Stimulated activated naive CD8-positive, alpha-beta T cell treated with anti-CD3 and anti-CD28 coated beads, Interleukin-15, amount 100 ng/mL, for 72 hours (primary cell): ENCODE data around the gene ERGIC3.
"Not testable (repeated sequence)": the region's sequence is repeated elsewhere in the genome, so short reads cannot be mapped to it uniquely, and the experiment has no call there.

Experiments
- ATAC-seq: fragments of 150-1000 bp; cut with Tn5 transposase; 2 replicates; pipeline ENCODE4 v1.10.0; 2021; ENCODE audit warnings: mild to moderate bottlenecking, moderate library complexity
- DNase-seq, 2 donors: peaks; one replicate each; pipeline ENCODE4 v3.0.0; 2021 to 2022
- H3K27ac Mint-ChIP-seq, 2 donors: one replicate each; pipeline ENCODE4 v1.8.0; 2022; ENCODE audit warnings: mild to moderate bottlenecking in 2 of 2, mixed read lengths in 2 of 2, moderate library complexity in 2 of 2
- H3K27me3 Mint-ChIP-seq: one replicate; pipeline ENCODE4 v1.8.0; 2022; ENCODE audit warnings: mixed read lengths
- H3K4me1 Mint-ChIP-seq: one replicate; pipeline ENCODE4 v1.8.0; 2022; ENCODE audit warnings: mild to moderate bottlenecking, mixed read lengths
- H3K4me3 Mint-ChIP-seq, 2 donors: one replicate each; pipeline ENCODE4 v1.8.0; 2022; ENCODE audit warnings: mild to moderate bottlenecking in 2 of 2, mixed read lengths in 2 of 2, moderate library complexity in 1 of 2
- H3K9me3 Mint-ChIP-seq, 2 donors: one replicate each; pipeline ENCODE4 v1.8.0; 2022; ENCODE audit warnings: mixed read lengths in 2 of 2

Gene ERGIC3

GRCh38 chr20:35544941-35545340 lies 3.1 kb downstream of the ERGIC3 start:
- H3K9me3 Mint-ChIP-seq, ATAC-seq, H3K4me3 Mint-ChIP-seq, H3K27me3 Mint-ChIP-seq, H3K27ac Mint-ChIP-seq, DNase-seq: not testable (repeated sequence)
- H3K4me1 Mint-ChIP-seq = peaks cover 13% of the 10 kb centered on the region

GRCh38 chr20:35546127-35546526 lies 4.2 kb downstream of the ERGIC3 start:
- Mint-ChIP-seq H3K9me3 (no peaks in the 10 kb centered on the region), H3K27ac (no peak overlapping the region), H3K4me3 (no peak overlapping the region), H3K27me3 (no peaks in the 10 kb centered on the region), H3K4me1 (peaks cover 10% of the 10 kb centered on the region)
- ATAC-seq = no peak
- no peak for DNase-seq

GRCh38 chr20:35547329-35547728 lies 5.5 kb downstream of the ERGIC3 start:
- no peak for DNase-seq
- Mint-ChIP-seq H3K4me3 (no peak overlapping the region), H3K27ac (no peak overlapping the region), H3K4me1 (peaks cover 6% of the 10 kb centered on the region), H3K9me3 (no peaks in the 10 kb centered on the region), H3K27me3 (no peaks in the 10 kb centered on the region)
- ATAC-seq = no peak

GRCh38 chr20:35551503-35551902 lies 9.6 kb downstream of the ERGIC3 start:
- no peak overlapping the region for H3K27ac Mint-ChIP-seq
- DNase-seq (no peak), ATAC-seq (no peak)
- no peaks in the 10 kb centered on the region for H3K9me3 Mint-ChIP-seq
- H3K27me3 Mint-ChIP-seq = no peaks in the 10 kb centered on the region
- no peak overlapping the region for H3K4me3 Mint-ChIP-seq
- H3K4me1 Mint-ChIP-seq = no peaks in the 10 kb centered on the region

DNA sequence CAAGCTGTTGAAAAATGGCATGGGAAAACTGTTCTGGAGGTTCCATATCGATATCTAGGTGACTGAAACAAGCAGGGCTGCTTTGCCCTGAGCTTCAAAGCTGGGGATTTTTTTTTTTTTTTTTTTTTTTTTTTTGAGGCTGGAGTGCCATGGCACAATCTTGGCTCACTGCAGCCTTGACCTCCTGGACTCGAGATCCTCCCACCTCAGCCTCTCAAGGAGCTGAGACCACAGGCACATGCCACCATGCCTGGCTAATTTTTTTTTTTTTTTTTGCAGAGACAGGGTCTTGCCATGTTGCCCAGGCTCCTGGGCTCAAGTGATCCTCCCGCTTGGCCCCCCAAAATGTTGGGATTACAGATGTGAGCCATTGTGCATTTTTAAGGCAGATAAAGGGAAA lies 11.0 kb downstream of the ERGIC3 start:
- no peak for ATAC-seq
- H3K27me3 Mint-ChIP-seq = no peaks in the 10 kb centered on the region
- no peak overlapping the region for H3K4me3 Mint-ChIP-seq
- H3K4me1 Mint-ChIP-seq = no peaks in the 10 kb centered on the region
- no peak for DNase-seq
- no peaks in the 10 kb centered on the region for H3K9me3 Mint-ChIP-seq
- H3K27ac Mint-ChIP-seq = no peak overlapping the region

- ATAC-seq, H3K27ac Mint-ChIP-seq: not testable (repeated sequence)
Measured at GRCh38 chr20:35555461-35555860, 13.6 kb downstream of the ERGIC3 start.

GRCh38 chr20:35555951-35556645 lies 14.2 kb downstream of the ERGIC3 start:
- no peaks in the 10 kb centered on the region for H3K27me3 Mint-ChIP-seq
- no peak overlapping the region for H3K27ac Mint-ChIP-seq
- H3K4me1 Mint-ChIP-seq = no peaks in the 10 kb centered on the region
- H3K9me3 Mint-ChIP-seq = no peaks in the 10 kb centered on the region
- ATAC-seq = no peak
- no peak overlapping the region for H3K4me3 Mint-ChIP-seq
- no peak for DNase-seq

More at GRCh38 chr20:35555461-35555860, 13.6 kb downstream of the ERGIC3 start:
- not testable (repeated sequence) for H3K4me3 Mint-ChIP-seq, H3K9me3 Mint-ChIP-seq, DNase-seq, H3K4me1 Mint-ChIP-seq, H3K27me3 Mint-ChIP-seq

- no peaks in the 10 kb centered on the region for H3K27me3 Mint-ChIP-seq
- DNase-seq (no peak), ATAC-seq (no peak)
- H3K4me1 Mint-ChIP-seq = no peaks in the 10 kb centered on the region
- no peaks in the 10 kb centered on the region for H3K9me3 Mint-ChIP-seq
- H3K27ac Mint-ChIP-seq = no peak overlapping the region
- no peak overlapping the region for H3K4me3 Mint-ChIP-seq
Measured at GRCh38 chr20:35556871-35557270, 15.0 kb downstream of the ERGIC3 start.

GRCh38 chr20:35558451-35558850 lies 16.6 kb downstream of the ERGIC3 start:
- H3K27ac Mint-ChIP-seq = no peak overlapping the region

DNA sequence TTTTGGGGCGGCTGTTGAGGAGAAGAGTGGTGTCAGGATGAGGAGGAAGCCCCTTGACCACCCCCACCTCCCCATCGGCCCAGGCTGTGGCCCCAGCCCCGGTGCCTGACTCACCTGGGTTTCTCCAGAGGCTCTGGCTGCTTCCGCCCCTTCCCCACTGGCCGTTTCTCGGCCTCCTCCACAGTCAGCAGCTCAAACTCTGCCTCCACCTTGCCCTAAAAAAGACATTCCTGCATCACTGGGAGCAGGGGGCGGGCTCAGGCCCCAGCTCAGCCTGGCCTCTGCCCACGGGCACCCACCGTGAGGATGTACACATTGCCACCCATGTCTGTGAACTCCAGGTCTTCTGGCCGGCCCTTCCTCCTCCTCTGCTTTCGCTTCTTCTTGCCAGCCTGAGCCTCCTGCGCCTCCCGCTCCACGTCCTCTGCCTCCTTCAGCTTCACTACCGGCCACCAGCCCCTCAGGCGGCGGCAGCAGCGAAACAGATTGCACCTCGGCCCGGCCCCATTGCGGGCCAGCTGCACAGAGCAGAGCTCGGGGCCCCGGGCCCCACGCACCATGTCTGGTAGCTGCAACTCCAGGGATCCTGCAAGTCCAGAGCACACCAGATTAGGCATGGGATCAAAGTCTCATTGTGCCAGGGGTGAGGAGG lies 17.3 kb downstream of the ERGIC3 start:
- Mint-ChIP-seq H3K4me3 (no peak overlapping the region), H3K27ac (no peak overlapping the region), H3K9me3 (no peaks in the 10 kb centered on the region), H3K27me3 (no peaks in the 10 kb centered on the region), H3K4me1 (no peaks in the 10 kb centered on the region)
- no peak for ATAC-seq
- DNase-seq = no peak

More at GRCh38 chr20:35558451-35558850, 16.6 kb downstream of the ERGIC3 start:
- Mint-ChIP-seq H3K4me3 (no peak overlapping the region), H3K9me3 (no peaks in the 10 kb centered on the region), H3K27me3 (no peaks in the 10 kb centered on the region), H3K4me1 (no peaks in the 10 kb centered on the region)
- DNase-seq = no peak
- ATAC-seq = no peak

GRCh38 chr20:35560105-35560511 lies 18.2 kb downstream of the ERGIC3 start:
- no peak for ATAC-seq
- no peak overlapping the region for H3K27ac Mint-ChIP-seq

DNA sequence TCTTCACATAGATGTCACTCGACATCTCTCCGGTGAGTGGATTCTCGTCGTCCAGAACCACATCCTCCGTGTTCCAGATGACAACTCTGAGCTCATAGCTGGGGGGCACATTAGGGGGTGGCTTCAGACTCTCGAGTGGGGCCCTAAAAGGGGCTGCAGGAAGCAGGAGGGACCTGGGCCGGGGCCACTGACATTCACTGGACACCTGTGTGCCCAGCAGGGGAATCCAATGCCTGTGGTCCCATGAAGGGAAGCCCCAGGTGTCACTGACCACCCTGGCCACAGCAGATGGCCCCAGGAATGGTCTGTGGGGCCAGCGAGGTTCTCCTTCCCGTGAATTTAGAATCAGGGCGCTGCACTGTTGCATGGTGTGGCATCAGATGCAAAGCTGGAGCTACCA lies 18.7 kb downstream of the ERGIC3 start:
- Mint-ChIP-seq H3K27ac (peak overlapping the region in 1 of 2 donors; percentile 74), H3K27me3 (no peaks in the 10 kb centered on the region), H3K4me3 (no peak overlapping the region), H3K9me3 (no peaks in the 10 kb centered on the region), H3K4me1 (no peaks in the 10 kb centered on the region)
- DNase-seq (no peak), ATAC-seq (no peak)

More at GRCh38 chr20:35560105-35560511, 18.2 kb downstream of the ERGIC3 start:
- H3K4me3 Mint-ChIP-seq = no peak overlapping the region
- H3K9me3 Mint-ChIP-seq = no peaks in the 10 kb centered on the region
- H3K27me3 Mint-ChIP-seq = no peaks in the 10 kb centered on the region
- H3K4me1 Mint-ChIP-seq = no peaks in the 10 kb centered on the region
- DNase-seq = no peak

GRCh38 chr20:35561268-35561667 lies 19.4 kb downstream of the ERGIC3 start:
- ATAC-seq (peak; percentile 67), DNase-seq (no peak)
- no peaks in the 10 kb centered on the region for H3K27me3 Mint-ChIP-seq

DNA sequence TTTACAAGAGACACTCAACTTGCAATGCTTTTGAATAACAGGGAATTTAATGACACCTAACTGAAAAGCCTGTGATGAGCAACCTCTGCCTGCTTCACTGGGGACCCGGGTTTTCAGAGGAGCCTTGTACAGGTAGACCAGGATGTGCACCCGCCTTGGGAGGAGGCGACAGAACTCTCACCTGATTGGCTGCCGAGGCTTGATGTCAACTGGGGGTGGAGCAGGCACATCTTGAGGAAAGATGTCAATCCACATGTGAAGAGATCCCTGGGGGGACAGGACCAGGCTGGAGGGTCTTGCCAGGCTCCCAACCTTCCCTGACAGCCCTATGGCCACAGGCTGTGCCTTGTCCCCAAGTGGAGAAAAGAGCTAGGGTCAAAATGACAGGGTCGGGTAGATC lies 19.8 kb downstream of the ERGIC3 start:
- Mint-ChIP-seq H3K27me3 (no peaks in the 10 kb centered on the region), H3K4me1 (no peaks in the 10 kb centered on the region), H3K4me3 (no peak overlapping the region), H3K9me3 (no peaks in the 10 kb centered on the region), H3K27ac (no peak overlapping the region)
- DNase-seq (no peak), ATAC-seq (peak; percentile 10)

More at GRCh38 chr20:35561268-35561667, 19.4 kb downstream of the ERGIC3 start:
- H3K4me3 Mint-ChIP-seq = no peak overlapping the region
- no peaks in the 10 kb centered on the region for H3K9me3 Mint-ChIP-seq
- no peaks in the 10 kb centered on the region for H3K4me1 Mint-ChIP-seq
- H3K27ac Mint-ChIP-seq = no peak overlapping the region

- Mint-ChIP-seq H3K4me1 (no peaks in the 10 kb centered on the region), H3K27me3 (no peaks in the 10 kb centered on the region), H3K4me3 (no peak overlapping the region), H3K27ac (no peak overlapping the region), H3K9me3 (no peaks in the 10 kb centered on the region)
- DNase-seq (no peak), ATAC-seq (no peak)
Measured at GRCh38 chr20:35562541-35563110, 20.7 kb downstream of the ERGIC3 start.

- H3K4me1 Mint-ChIP-seq = peaks cover 4% of the 10 kb centered on the region
- no peak for DNase-seq
- no peak overlapping the region for H3K27ac Mint-ChIP-seq
- no peaks in the 10 kb centered on the region for H3K9me3 Mint-ChIP-seq
- no peak overlapping the region for H3K4me3 Mint-ChIP-seq
- no peaks in the 10 kb centered on the region for H3K27me3 Mint-ChIP-seq
- ATAC-seq = no peak
Measured at GRCh38 chr20:35563834-35564233, 22.0 kb downstream of the ERGIC3 start.
